ENCODE results near the gene SCNN1A.

DNA sequence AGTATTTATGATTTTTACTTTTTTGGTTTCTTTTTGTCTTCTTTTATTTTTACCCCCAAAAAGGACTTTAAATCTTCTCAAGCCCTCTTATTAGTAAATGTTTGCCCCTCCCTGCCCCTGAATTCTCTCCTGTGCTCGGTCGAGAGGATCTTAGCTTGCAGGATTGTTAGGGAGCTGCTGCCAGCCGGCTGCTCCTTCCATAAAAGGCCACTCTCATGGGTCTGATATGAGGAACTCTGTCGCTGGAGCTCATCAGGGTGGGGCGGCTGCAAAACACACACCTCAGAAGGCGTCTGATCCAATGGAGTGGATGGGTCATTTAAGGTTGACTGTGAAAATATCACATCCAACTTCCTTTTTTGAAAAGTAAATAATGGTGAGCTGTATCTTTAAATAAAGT, 17.1 kb upstream of the SCNN1A start:
- no peak for TF ChIP-seq POLR2A (IDR thresholded peaks at IDR 0.05)
- TF ChIP-seq, protein P1, sequence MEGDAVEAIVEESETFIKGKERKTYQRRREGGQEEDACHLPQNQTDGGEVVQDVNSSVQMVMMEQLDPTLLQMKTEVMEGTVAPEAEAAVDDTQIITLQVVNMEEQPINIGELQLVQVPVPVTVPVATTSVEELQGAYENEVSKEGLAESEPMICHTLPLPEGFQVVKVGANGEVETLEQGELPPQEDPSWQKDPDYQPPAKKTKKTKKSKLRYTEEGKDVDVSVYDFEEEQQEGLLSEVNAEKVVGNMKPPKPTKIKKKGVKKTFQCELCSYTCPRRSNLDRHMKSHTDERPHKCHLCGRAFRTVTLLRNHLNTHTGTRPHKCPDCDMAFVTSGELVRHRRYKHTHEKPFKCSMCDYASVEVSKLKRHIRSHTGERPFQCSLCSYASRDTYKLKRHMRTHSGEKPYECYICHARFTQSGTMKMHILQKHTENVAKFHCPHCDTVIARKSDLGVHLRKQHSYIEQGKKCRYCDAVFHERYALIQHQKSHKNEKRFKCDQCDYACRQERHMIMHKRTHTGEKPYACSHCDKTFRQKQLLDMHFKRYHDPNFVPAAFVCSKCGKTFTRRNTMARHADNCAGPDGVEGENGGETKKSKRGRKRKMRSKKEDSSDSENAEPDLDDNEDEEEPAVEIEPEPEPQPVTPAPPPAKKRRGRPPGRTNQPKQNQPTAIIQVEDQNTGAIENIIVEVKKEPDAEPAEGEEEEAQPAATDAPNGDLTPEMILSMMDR (IDR thresholded peaks at IDR 0.05), result no peak
- TF ChIP-seq POLR2AphosphoS5 (IDR thresholded peaks at IDR 0.05), result no peak

All from suprapubic skin (tissue), 4 donors.